Right lobe of liver (tissue), 4 donors: Measurements from ENCODE around the gene CYP26A1.

Source experiments
- CTCF ChIP-seq, 4 donors: fragments of 200-600 bp in 3 of 4; fragments of 450-650 bp in 1 of 4; IDR thresholded peaks; one replicate each; pipeline versions ENCODE4 v1.5.1 to v1.8.0; 2016 to 2022; ENCODE audit warnings: antibody characterized with exemption in 4 of 4, mild to moderate bottlenecking in 2 of 4
- POLR2A ChIP-seq: fragments of 450-650 bp; IDR thresholded peaks from one replicate; pipeline ENCODE4 v1.6.1; 2017; ENCODE audit warnings: antibody characterized with exemption, mild to moderate bottlenecking
- donor health status: DM: no; HTN: no; CAD: no.
- donor health status: DM: no; HTN: no; CAD: no.
- donor health status: DM: no; HTN: yes; CAD: no.

DNA sequence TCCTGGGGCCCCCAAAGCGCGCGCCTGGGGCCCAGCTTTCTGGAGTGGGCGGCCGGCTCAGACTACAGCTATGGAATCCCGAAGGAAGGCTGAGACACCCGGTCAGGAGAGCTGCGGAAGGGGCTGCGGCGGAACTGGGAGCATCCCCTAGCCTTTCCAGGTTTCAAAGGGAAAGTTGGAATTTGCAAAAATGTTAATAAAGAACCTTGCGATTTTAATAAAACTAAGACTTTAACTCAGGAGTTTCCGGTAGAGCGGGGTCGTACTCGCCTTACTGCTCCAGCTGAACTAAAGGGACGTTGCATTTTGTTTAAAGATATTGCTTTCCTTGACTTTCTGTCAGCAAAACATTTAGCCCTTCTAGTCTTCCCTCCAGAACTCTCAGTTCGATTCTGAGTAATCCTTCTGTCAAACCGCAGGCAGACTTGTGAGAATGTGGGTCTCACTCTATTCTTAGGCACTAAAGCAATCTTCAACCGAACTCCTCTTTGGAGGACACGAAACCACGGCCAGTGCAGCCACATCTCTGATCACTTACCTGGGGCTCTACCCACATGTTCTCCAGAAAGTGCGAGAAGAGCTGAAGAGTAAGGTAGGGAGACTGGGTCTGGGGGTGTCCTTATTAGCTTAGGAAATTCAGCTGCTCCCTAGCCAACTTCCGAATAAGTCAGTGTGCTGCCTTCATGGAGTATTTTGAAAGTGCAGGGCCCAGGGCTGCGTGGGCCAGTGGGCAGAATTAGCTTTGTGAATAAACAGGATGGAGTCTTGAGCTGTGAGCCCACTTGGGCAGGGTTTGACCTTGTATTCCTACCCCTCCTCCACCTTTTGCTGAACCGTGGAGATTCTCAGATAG is 1.9 kb downstream of the CYP26A1 start:
- TF ChIP-seq POLR2A = no peak
- no peak for TF ChIP-seq CTCF (IDR thresholded peaks at IDR 0.05)
